ENCODE data around the gene IRF2. TPM values are rescaled to one million over a fixed set of nuclear protein-coding genes. Genes with fewer than 3 reads are reported as not detected.

The IRF2 gene
- total and polyA plus RNA-seq, 2 experiments from 2014 or later, result 4.0 to 12.0 TPM

DNA sequence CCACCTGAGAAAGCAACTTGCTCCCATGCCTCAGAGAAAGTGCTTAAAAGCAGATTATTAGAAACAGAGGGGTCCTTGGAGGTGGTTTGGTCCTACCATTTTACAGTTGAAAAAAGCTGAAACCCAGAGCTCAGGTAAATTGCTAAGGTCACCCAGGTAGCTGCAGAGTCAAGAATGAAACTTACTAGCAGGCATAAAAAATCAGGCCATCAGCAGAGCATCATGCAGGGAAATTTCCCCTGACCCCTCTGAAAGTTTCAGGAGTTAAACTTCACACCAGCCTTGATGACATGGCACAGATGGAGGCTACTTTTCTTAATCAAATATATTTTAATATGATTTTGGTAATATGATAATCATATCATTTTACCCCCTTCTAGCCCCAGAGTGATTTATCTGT lies 70.3 kb downstream of the IRF2 start:
- no peak overlapping the region for H3K27ac ChIP-seq
- no peaks in the 10 kb centered on the region for H3K27me3 ChIP-seq
- no peaks in the 10 kb centered on the region for H3K9me3 ChIP-seq (ENCODE audit: low read depth)
- no peak overlapping the region for H3K4me3 ChIP-seq
- H3K4me1 ChIP-seq (ENCODE audit: low read depth), result no peaks in the 10 kb centered on the region
- TF ChIP-seq, protein P1, sequence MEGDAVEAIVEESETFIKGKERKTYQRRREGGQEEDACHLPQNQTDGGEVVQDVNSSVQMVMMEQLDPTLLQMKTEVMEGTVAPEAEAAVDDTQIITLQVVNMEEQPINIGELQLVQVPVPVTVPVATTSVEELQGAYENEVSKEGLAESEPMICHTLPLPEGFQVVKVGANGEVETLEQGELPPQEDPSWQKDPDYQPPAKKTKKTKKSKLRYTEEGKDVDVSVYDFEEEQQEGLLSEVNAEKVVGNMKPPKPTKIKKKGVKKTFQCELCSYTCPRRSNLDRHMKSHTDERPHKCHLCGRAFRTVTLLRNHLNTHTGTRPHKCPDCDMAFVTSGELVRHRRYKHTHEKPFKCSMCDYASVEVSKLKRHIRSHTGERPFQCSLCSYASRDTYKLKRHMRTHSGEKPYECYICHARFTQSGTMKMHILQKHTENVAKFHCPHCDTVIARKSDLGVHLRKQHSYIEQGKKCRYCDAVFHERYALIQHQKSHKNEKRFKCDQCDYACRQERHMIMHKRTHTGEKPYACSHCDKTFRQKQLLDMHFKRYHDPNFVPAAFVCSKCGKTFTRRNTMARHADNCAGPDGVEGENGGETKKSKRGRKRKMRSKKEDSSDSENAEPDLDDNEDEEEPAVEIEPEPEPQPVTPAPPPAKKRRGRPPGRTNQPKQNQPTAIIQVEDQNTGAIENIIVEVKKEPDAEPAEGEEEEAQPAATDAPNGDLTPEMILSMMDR (IDR thresholded peaks at IDR 0.05; ENCODE audit: low read depth, low read length), result no peak
- no peak for DNase-seq (ENCODE audit: low read depth in 1 of 2, low spot score in 1 of 2)
- H3K36me3 ChIP-seq, result no peaks in the 10 kb centered on the region

DNA sequence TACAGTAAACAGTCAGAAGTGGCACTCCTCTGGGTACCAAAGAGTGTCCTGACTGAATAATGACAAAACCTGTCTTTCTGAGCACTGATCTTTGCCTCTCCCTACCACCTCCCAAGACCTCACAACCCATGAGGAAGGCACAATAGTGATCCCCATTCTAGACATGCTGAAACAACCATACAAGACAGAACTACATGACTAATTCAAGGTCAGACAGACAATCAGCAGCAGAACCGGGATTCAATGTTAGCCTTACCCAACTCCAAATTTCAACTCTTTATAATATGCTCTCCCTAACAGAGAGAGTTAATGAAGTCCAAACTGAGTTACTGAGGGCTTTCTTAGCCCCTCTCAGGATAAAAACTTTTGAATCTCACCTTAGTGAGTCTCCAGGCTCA lies 71.0 kb downstream of the IRF2 start:
- Histone ChIP-seq H3K9me3 (ENCODE audit: low read depth) (no peaks in the 10 kb centered on the region), H3K4me3 (no peak overlapping the region), H3K27me3 (no peaks in the 10 kb centered on the region), H3K4me1 (ENCODE audit: low read depth) (no peaks in the 10 kb centered on the region), H3K27ac (no peak overlapping the region), H3K36me3 (no peaks in the 10 kb centered on the region)
- TF ChIP-seq, protein P1 (IDR thresholded peaks at IDR 0.05; ENCODE audit: low read depth, low read length), result no peak
- no peak for DNase-seq (ENCODE audit: low read depth in 1 of 2, low spot score in 1 of 2)

DNA sequence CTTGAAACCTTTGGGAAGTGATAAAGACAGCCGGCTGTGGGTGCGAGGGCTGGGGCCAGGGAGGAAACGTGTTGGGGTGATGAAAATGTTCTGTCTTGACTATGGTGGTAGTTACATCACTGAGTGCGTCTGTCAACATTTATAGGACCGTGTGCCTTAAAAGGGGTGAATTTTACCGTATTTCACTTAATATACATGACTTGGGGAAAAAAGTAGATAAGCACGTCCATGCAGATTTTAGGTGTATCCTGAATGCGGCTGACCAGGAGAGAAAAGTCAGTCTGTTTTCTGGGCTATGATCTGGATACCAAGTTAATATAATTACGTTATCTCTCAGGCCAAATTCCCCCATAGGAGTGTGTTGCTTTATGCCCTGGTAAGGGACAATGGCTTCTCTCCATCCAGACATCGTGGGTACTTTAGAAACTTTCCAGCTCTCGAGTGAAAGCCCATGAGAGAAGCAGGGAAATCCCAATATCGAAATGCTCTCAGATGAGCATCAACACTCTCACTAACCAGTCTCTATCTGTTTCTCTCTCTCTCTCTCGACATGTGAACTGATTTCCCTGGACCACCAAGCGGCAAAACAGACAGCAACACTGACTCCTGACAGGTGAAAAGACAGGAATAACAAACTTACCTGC lies 71.5 kb downstream of the IRF2 start:
- peaks cover 4% of the 10 kb centered on the region for H3K36me3 ChIP-seq
- no peak for DNase-seq (ENCODE audit: low read depth in 1 of 2, low spot score in 1 of 2)
- H3K4me1 ChIP-seq (ENCODE audit: low read depth), result no peaks in the 10 kb centered on the region
- TF ChIP-seq, protein P1 (IDR thresholded peaks at IDR 0.05; ENCODE audit: low read depth, low read length), result no peak
- no peaks in the 10 kb centered on the region for H3K9me3 ChIP-seq (ENCODE audit: low read depth)
- no peaks in the 10 kb centered on the region for H3K27me3 ChIP-seq
- H3K27ac ChIP-seq, result no peak overlapping the region
- H3K4me3 ChIP-seq, result no peak overlapping the region

DNA sequence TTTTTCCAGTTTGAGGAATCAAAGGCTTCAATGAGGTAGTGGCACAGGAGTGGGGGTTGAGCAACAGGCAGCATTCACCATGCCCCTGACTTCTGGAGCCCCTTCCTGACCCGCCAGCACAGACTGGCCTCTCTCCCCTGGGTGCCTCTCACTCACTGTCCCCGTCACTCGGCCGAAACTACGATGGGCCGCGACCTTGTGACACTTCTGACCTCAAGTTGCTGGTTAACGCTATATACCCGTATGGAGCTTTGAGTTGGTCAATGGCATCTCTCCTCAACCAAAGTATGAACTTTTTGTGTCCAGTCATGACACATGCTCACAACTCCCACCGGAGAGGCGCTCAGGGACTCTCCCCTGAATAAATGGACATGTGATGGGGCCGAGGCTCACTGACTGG lies 72.1 kb downstream of the IRF2 start:
- Histone ChIP-seq H3K4me3 (no peak overlapping the region), H3K27ac (no peak overlapping the region), H3K9me3 (ENCODE audit: low read depth) (no peaks in the 10 kb centered on the region), H3K36me3 (peaks cover 9% of the 10 kb centered on the region), H3K4me1 (ENCODE audit: low read depth) (no peaks in the 10 kb centered on the region), H3K27me3 (no peaks in the 10 kb centered on the region)
- DNase-seq (ENCODE audit: low read depth in 1 of 2, low spot score in 1 of 2), result no peak
- TF ChIP-seq, protein P1 (IDR thresholded peaks at IDR 0.05; ENCODE audit: low read depth, low read length), result no peak

DNA sequence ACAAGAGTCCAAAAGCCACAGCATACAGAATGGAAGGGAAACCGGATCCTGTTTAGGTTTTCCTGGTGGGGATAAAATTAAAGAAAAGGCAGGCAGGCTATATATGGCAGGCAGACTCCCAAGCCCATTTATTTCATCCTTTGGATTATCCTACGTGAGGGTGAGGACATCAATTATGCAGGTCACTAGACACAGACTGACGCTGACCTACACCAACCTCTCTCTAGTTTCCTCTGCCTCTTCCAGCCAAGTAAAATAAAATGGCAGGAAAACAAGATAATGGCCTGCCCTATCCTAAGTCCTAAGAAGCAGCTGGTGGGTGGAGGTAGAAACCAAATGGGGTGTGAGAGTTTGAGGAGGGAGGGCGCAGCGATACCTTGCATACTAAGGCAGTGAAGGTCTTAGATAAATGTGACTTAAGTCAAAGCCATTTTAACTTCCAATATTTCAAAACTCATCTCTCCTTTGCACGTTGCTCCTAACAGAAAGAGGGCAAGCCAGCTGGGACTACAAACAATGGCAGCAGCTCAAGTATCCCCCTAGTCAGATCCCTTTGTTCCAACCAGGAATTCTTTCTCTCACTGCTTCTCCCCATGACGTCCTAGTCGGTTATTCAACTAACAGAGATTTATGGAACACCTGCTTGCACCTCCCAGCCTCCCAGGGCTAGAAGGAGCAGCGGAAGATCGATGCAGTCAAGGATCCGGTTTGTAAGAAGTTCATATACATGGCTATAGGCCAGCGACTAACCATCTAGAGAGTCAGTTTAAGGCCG lies 72.8 kb downstream of the IRF2 start:
- TF ChIP-seq, protein P1 (IDR thresholded peaks at IDR 0.05; ENCODE audit: low read depth, low read length), result no peak

More for the DNA sequence above, 72.8 kb downstream of the IRF2 start:
- Histone ChIP-seq H3K36me3 (peaks cover 9% of the 10 kb centered on the region), H3K4me1 (ENCODE audit: low read depth) (no peaks in the 10 kb centered on the region), H3K27me3 (no peaks in the 10 kb centered on the region), H3K9me3 (ENCODE audit: low read depth) (no peaks in the 10 kb centered on the region), H3K4me3 (no peak overlapping the region), H3K27ac (no peak overlapping the region)
- no peak for DNase-seq (ENCODE audit: low read depth in 1 of 2, low spot score in 1 of 2)
